Breast epithelium (tissue), 3 donors: ENCODE results near the gene KIF1B.

ENCODE experiments used
- CTCF ChIP-seq, 3 donors: fragments of 450-650 bp; IDR thresholded peaks; one replicate each; pipeline ENCODE4 v1.5.1; 2016 to 2017; ENCODE audit warnings: antibody characterized with exemption in 3 of 3, mild to moderate bottlenecking in 3 of 3, moderate library complexity in 3 of 3
- POLR2A ChIP-seq: fragments of 450-650 bp; IDR thresholded peaks from one replicate; pipeline ENCODE4 v1.6.1; 2016; ENCODE audit warnings: antibody characterized with exemption, mild to moderate bottlenecking, moderate library complexity
- POLR2AphosphoS5 ChIP-seq, 3 donors: sonication (generic); formaldehyde crosslinking; IDR thresholded peaks; one replicate each; pipeline ENCODE4 v1.6.1; 2017; ENCODE audit warnings: antibody characterized with exemption in 3 of 3

- TF ChIP-seq CTCF (IDR thresholded peaks at IDR 0.05) (no peak), POLR2A (no peak), POLR2AphosphoS5 (IDR thresholded peaks at IDR 0.05) (no peak)
Observed at GRCh38 chr1:10388387-10388715, 178.0 kb downstream of the KIF1B start.
